H1 (cell line): ENCODE results near the gene PGAM1. TPM values are rescaled to one million over a fixed set of nuclear protein-coding genes. Genes with fewer than 3 reads are reported as not detected.

Experiments
- polyA plus RNA-seq, 7 experiments: library from polyadenylated mRNA; depleted of rRNA in 3 of 7; stranded (reverse) in 5 of 7; unstranded in 2 of 7; fragments of >200 nt in 5 of 7; fragments of 200-250 nt in 2 of 7; gene quantifications; 1 replicate in 5 of 7; 2 replicates in 1 of 7; 4 replicates in 1 of 7; pipeline versions ENCODE4 v1.2.1 to v1.2.3, GENCODE V29; 2011 to 2013; ENCODE audit warnings: missing spikeins in 2 of 7, mixed read lengths in 2 of 7
- total RNA-seq: library from RNA; stranded (reverse); fragmentation: NEBNext Ultra II Directional; extraction: Animal tissue kit (Norgen Biotek cat#: 25700); gene quantifications from 2 replicates; pipeline ENCODE4 v1.2.1, GENCODE V29; 2021
- TF ChIP-seq, protein P1 (sequence below): IDR thresholded peaks from 2 replicates; pipeline ENCODE4 v1.6.1; 2012; ENCODE audit warnings: low read length, inconsistent platforms
- TF ChIP-seq, protein P2 (sequence below): IDR thresholded peaks from 2 replicates; pipeline ENCODE4 v1.6.1; 2012; ENCODE audit warnings: inconsistent platforms

PGAM1 gene
- total and polyA plus RNA-seq, 2 of the 8 experiments (the other 6 are each of a cell fraction or from before 2014, with no cell fraction given) = 791 to 799 TPM

DNA sequence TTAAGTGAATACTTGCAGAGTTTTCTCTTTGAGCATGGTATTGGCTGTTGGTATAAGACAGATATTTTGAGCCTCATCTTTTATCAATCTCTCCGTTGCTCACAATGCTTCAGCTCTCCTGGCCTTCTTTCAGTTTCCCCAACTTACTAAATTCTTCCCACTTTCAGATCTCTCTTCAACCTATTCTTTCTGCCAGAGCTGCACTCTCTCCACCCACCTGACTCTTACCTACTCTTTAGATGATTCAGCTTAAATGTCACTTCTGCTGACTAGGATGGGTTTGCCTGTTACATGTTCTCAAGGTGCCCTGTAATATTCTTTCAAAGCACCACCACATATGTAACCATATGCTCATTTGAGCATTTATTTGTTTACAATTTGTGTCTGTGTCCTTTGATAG, 18.2 kb downstream of the PGAM1 start (continued):
- TF ChIP-seq, protein P1, sequence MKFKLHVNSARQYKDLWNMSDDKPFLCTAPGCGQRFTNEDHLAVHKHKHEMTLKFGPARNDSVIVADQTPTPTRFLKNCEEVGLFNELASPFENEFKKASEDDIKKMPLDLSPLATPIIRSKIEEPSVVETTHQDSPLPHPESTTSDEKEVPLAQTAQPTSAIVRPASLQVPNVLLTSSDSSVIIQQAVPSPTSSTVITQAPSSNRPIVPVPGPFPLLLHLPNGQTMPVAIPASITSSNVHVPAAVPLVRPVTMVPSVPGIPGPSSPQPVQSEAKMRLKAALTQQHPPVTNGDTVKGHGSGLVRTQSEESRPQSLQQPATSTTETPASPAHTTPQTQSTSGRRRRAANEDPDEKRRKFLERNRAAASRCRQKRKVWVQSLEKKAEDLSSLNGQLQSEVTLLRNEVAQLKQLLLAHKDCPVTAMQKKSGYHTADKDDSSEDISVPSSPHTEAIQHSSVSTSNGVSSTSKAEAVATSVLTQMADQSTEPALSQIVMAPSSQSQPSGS = no peak
- TF ChIP-seq, protein P2, sequence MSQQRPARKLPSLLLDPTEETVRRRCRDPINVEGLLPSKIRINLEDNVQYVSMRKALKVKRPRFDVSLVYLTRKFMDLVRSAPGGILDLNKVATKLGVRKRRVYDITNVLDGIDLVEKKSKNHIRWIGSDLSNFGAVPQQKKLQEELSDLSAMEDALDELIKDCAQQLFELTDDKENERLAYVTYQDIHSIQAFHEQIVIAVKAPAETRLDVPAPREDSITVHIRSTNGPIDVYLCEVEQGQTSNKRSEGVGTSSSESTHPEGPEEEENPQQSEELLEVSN = no peak
- TF ChIP-seq, all 59 proteins: peak for 0
